ENCODE measurements around the gene WNT7A.
A peak's percentile ranks its signal among the peaks of the same experiment; 100 is the strongest.

Gene WNT7A

GRCh38 chr3:13863382-13863952 lies 16.4 kb downstream of the WNT7A start:
- Histone ChIP-seq H3K27me3 (ENCODE audit: insufficient read depth, poor library complexity, severe bottlenecking) (no peaks in the 10 kb centered on the region), H3K4me3 (ENCODE audit: severe bottlenecking) (no peak overlapping the region), H3K9me3 (ENCODE audit: severe bottlenecking) (no peaks in the 10 kb centered on the region), H3K36me3 (ENCODE audit: low read depth) (peaks cover 72% of the 10 kb centered on the region), H3K4me1 (ENCODE audit: insufficient read depth, poor library complexity, severe bottlenecking) (peaks cover 4% of the 10 kb centered on the region), H3K27ac (ENCODE audit: poor library complexity, severe bottlenecking) (no peak overlapping the region)
- DNase-seq (ENCODE audit: low spot score): no peak
- no peak for ATAC-seq (ENCODE audit: low read depth)
- no peak for TF ChIP-seq CTCF (IDR thresholded peaks at IDR 0.05; ENCODE audit: poor library complexity, severe bottlenecking)

GRCh38 chr3:13861461-13861860 lies 18.4 kb downstream of the WNT7A start:
- no peak overlapping the region for H3K4me3 ChIP-seq (ENCODE audit: severe bottlenecking)
- DNase-seq (ENCODE audit: low spot score) (no peak), ATAC-seq (ENCODE audit: low read depth) (no peak)
- no peaks in the 10 kb centered on the region for H3K9me3 ChIP-seq (ENCODE audit: severe bottlenecking)
- H3K36me3 ChIP-seq (ENCODE audit: low read depth): peaks cover 58% of the 10 kb centered on the region
- no peaks in the 10 kb centered on the region for H3K27me3 ChIP-seq (ENCODE audit: insufficient read depth, poor library complexity, severe bottlenecking)
- TF ChIP-seq CTCF (IDR thresholded peaks at IDR 0.05; ENCODE audit: poor library complexity, severe bottlenecking): no peak
- peaks cover 16% of the 10 kb centered on the region for H3K4me1 ChIP-seq (ENCODE audit: insufficient read depth, poor library complexity, severe bottlenecking)
- peak overlapping the region; percentile 98 for H3K27ac ChIP-seq (ENCODE audit: poor library complexity, severe bottlenecking)

- Histone ChIP-seq H3K36me3 (ENCODE audit: low read depth) (peaks cover 44% of the 10 kb centered on the region), H3K27me3 (ENCODE audit: insufficient read depth, poor library complexity, severe bottlenecking) (no peaks in the 10 kb centered on the region), H3K9me3 (ENCODE audit: severe bottlenecking) (no peaks in the 10 kb centered on the region), H3K4me3 (ENCODE audit: severe bottlenecking) (no peak overlapping the region), H3K27ac (ENCODE audit: poor library complexity, severe bottlenecking) (peak overlapping the region; percentile 98), H3K4me1 (ENCODE audit: insufficient read depth, poor library complexity, severe bottlenecking) (peaks cover 16% of the 10 kb centered on the region)
- ATAC-seq (ENCODE audit: low read depth): no peak
- no peak for TF ChIP-seq CTCF (IDR thresholded peaks at IDR 0.05; ENCODE audit: poor library complexity, severe bottlenecking)
- no peak for DNase-seq (ENCODE audit: low spot score)
Observed at GRCh38 chr3:13860001-13860400, 19.9 kb downstream of the WNT7A start.

GRCh38 chr3:13858768-13859520 lies 20.9 kb downstream of the WNT7A start:
- H3K36me3 ChIP-seq (ENCODE audit: low read depth): peaks cover 43% of the 10 kb centered on the region
- peak overlapping the region; percentile 98 for H3K27ac ChIP-seq (ENCODE audit: poor library complexity, severe bottlenecking)
- H3K9me3 ChIP-seq (ENCODE audit: severe bottlenecking): no peaks in the 10 kb centered on the region
- H3K4me3 ChIP-seq (ENCODE audit: severe bottlenecking): no peak overlapping the region
- H3K4me1 ChIP-seq (ENCODE audit: insufficient read depth, poor library complexity, severe bottlenecking): peaks cover 24% of the 10 kb centered on the region
- DNase-seq (ENCODE audit: low spot score): no peak
- ATAC-seq (ENCODE audit: low read depth): no peak
- TF ChIP-seq CTCF (IDR thresholded peaks at IDR 0.05; ENCODE audit: poor library complexity, severe bottlenecking): no peak
- H3K27me3 ChIP-seq (ENCODE audit: insufficient read depth, poor library complexity, severe bottlenecking): no peaks in the 10 kb centered on the region
